Thyroid gland (tissue), 4 donors: Measurements from ENCODE around the gene TFR2.

Experiments
- CTCF ChIP-seq, 6 experiments: fragments of 200-600 bp in 3 of 6; fragments of 450-650 bp in 3 of 6; sonication (generic) in 3 of 6; IDR thresholded peaks; one replicate each; pipeline ENCODE4 v1.5.1; 2016 to 2019; ENCODE audit warnings: antibody characterized with exemption in 6 of 6, mild to moderate bottlenecking in 2 of 6, inconsistent platforms in 1 of 6, moderate library complexity in 1 of 6
- POLR2A ChIP-seq, 2 donors: fragments of 450-650 bp; IDR thresholded peaks; one replicate each; pipeline ENCODE4 v1.6.1; 2017; ENCODE audit warnings: antibody characterized with exemption in 2 of 2, mild to moderate bottlenecking in 2 of 2, moderate library complexity in 1 of 2

- TF ChIP-seq CTCF (IDR thresholded peaks at IDR 0.05), result no peak
- no peak for TF ChIP-seq POLR2A (IDR thresholded peaks at IDR 0.05)
Measured at GRCh38 chr7:100641860-100642533, 645 bp upstream of the TFR2 start.
